HCT116 (cell line): ENCODE results near the gene MCF2L. TPM values are rescaled to one million over a fixed set of nuclear protein-coding genes. Genes with fewer than 3 reads are reported as not detected.

ENCODE experiments used
- ATAC-seq: fragments of 200-7000 bp; cut with Tn5 transposase; 2 replicates; pipeline ENCODE4 v1.9.1; 2020; ENCODE audit warnings: mild to moderate bottlenecking, moderate library complexity
- BruUV-seq: library from RNA; stranded (reverse); fragments of 400-500 nt; replicated peaks from 2 replicates; lab custom pipeline; 2021; lab: Mats Ljungman, UMichigan
- CTCF ChIA-PET: fragments of 300-600 bp; sonication (Branson Sonifier 250); formaldehyde crosslinking; loops from one replicate; lab custom pipeline; 2021; ENCODE audit warnings: antibody characterized with exemption; lab: Charles Lee
- POLR2A ChIA-PET: fragments of 300-600, 350-600 bp; sonication (Branson Sonifier 250); formaldehyde crosslinking; loops from one replicate; lab custom pipeline; 2021; ENCODE audit warnings: antibody characterized with exemption; lab: Charles Lee
- RAD21 ChIA-PET, 2 experiments: fragments of 300-600 bp; sonication (Branson Sonifier 250); formaldehyde crosslinking; loops; one replicate each; lab custom pipeline; 2023; ENCODE audit warnings: low total read pairs in 2 of 2; ENCODE audit not compliant: uncharacterized antibody in 2 of 2, unreplicated experiment in 2 of 2, low non-redundant PET in 1 of 2; lab: Charles Lee
- DNase-seq: peaks from one replicate; pipeline ENCODE4 v3.0.0-alpha.2; 2010; ENCODE audit warnings: low read depth, low spot score
- H2AFZ ChIP-seq: fragments of 200-600 bp; shearing (Covaris generic), sonication (generic); 2 replicates; pipeline ENCODE4 v1.6.1; 2017; ENCODE audit warnings: low read depth, mixed run types, mixed read lengths, antibody characterized with exemption, low read length; ENCODE audit not compliant: poor library complexity, severe bottlenecking
- H3K27ac ChIP-seq: 2 replicates; pipeline ENCODE4 v1.5.1; 2012; ENCODE audit warnings: low read depth, low read length
- H3K27me3 ChIP-seq: fragments of 200-600 bp; sonication (generic); 2 replicates; pipeline ENCODE4 v1.6.1; 2016; ENCODE audit warnings: mixed run types, low read length, mixed read lengths; ENCODE audit not compliant: insufficient read depth
- H3K36me3 ChIP-seq, 2 experiments: fragments of 200-500 bp in 1 of 2; fragments of 200-600 bp in 1 of 2; sonication (Bioruptor generic) in 1 of 2; sonication (generic) in 1 of 2; 2 replicates each; pipeline versions ENCODE4 v1.5.1 to v1.6.1; 2014 to 2016; ENCODE audit warnings: low read length in 2 of 2, inconsistent platforms in 1 of 2, mixed read lengths in 1 of 2, mixed run types in 1 of 2; ENCODE audit not compliant: insufficient read depth in 2 of 2, control insufficient read depth in 1 of 2
- H3K4me1 ChIP-seq, 2 experiments: fragments of 200-600 bp in 1 of 2; sonication (generic) in 1 of 2; 2 replicates each; pipeline versions ENCODE4 v1.5.1 to v1.6.1; 2012 to 2017; ENCODE audit warnings: low read length in 2 of 2, inconsistent platforms in 1 of 2, mild to moderate bottlenecking in 1 of 2, mixed read lengths in 1 of 2, mixed run types in 1 of 2, moderate library complexity in 1 of 2; ENCODE audit not compliant: insufficient read depth in 2 of 2, control insufficient read depth in 1 of 2
- H3K4me2 ChIP-seq: fragments of 200-600 bp; sonication (generic); 2 replicates; pipeline ENCODE4 v1.6.1; 2017; ENCODE audit warnings: mixed run types, low read length, mixed read lengths
- H3K4me3 ChIP-seq, 2 experiments: fragments of 200-600 bp in 1 of 2; sonication (generic) in 1 of 2; replicated peaks in 1 of 2; 2 replicates each; pipeline ENCODE4 v1.5.1; 2011 to 2016; ENCODE audit warnings: low read length in 2 of 2, control low read depth in 1 of 2, low read depth in 1 of 2, mild to moderate bottlenecking in 1 of 2, mixed read lengths in 1 of 2, mixed run types in 1 of 2
- H3K79me2 ChIP-seq: fragments of 200-600 bp; sonication (generic); 2 replicates; pipeline ENCODE4 v1.6.1; 2017; ENCODE audit warnings: mild to moderate bottlenecking, mixed run types, low read length, moderate library complexity, mixed read lengths; ENCODE audit not compliant: insufficient read depth
- H3K9ac ChIP-seq: fragments of 200-600 bp; sonication (generic); 2 replicates; pipeline ENCODE4 v1.6.1; 2016; ENCODE audit warnings: low read length, mixed read lengths
- H3K9me2 ChIP-seq: fragments of 200-600 bp; sonication (generic), shearing (Covaris generic); 2 replicates; pipeline ENCODE4 v1.6.1; 2017; ENCODE audit warnings: mixed run types, mild to moderate bottlenecking, moderate library complexity; ENCODE audit not compliant: insufficient read depth
- H3K9me3 ChIP-seq, 2 experiments: fragments of 200-500 bp in 1 of 2; fragments of 200-600 bp in 1 of 2; sonication (Bioruptor generic) in 1 of 2; sonication (generic) in 1 of 2; 2 replicates each; pipeline ENCODE4 v1.6.1; 2014 to 2017; ENCODE audit warnings: low read length in 2 of 2, mixed read lengths in 2 of 2, inconsistent platforms in 1 of 2, low read depth in 1 of 2, mild to moderate bottlenecking in 1 of 2, mixed run types in 1 of 2, moderate library complexity in 1 of 2; ENCODE audit not compliant: control insufficient read depth in 1 of 2, insufficient read depth in 1 of 2
- H4K20me1 ChIP-seq: fragments of 200-600 bp; sonication (generic), shearing (Covaris generic); 2 replicates; pipeline ENCODE4 v1.6.1; 2017; ENCODE audit warnings: mixed run types, mild to moderate bottlenecking, moderate library complexity; ENCODE audit not compliant: insufficient read depth
- ATF3 ChIP-seq: IDR thresholded peaks from 2 replicates; pipeline ENCODE4 v1.6.1; 2012
- CBX3 ChIP-seq: IDR thresholded peaks from 2 replicates; pipeline ENCODE4 v1.6.1; 2012; ENCODE audit warnings: low read depth
- ELF1 ChIP-seq: IDR thresholded peaks from 2 replicates; pipeline ENCODE4 v1.6.1; 2012; ENCODE audit warnings: low read depth, borderline replicate concordance
- EZH2phosphoT487 ChIP-seq: fragments of 200-600 bp; IDR thresholded peaks from 2 replicates; pipeline ENCODE4 v1.6.1; 2018; ENCODE audit warnings: antibody characterized with exemption, borderline replicate concordance
- JUND ChIP-seq: IDR thresholded peaks from 2 replicates; pipeline ENCODE4 v1.6.1; 2012
- POLR2A ChIP-seq: IDR thresholded peaks from 2 replicates; pipeline ENCODE4 v1.7.0; 2011; ENCODE audit warnings: borderline replicate concordance; ENCODE audit not compliant: insufficient read depth, insufficient read length; ENCODE audit errors: extremely low read depth
- SIN3A ChIP-seq: IDR thresholded peaks from 2 replicates; pipeline ENCODE4 v1.6.1; 2012; ENCODE audit warnings: low read depth
- SP1 ChIP-seq: IDR thresholded peaks from 2 replicates; pipeline ENCODE4 v1.6.1; 2012; ENCODE audit warnings: low read depth
- SRF ChIP-seq: IDR thresholded peaks from 2 replicates; pipeline ENCODE4 v1.6.1; 2012; ENCODE audit warnings: low read depth
- TCF7L2 ChIP-seq: IDR thresholded peaks from 2 replicates; pipeline ENCODE4 v1.7.0; 2011; ENCODE audit warnings: borderline replicate concordance, inconsistent platforms; ENCODE audit not compliant: insufficient read depth, insufficient read length; ENCODE audit errors: extremely low read depth
- YY1 ChIP-seq: IDR thresholded peaks from 2 replicates; pipeline ENCODE4 v1.6.1; 2011; ENCODE audit warnings: low read length, low read depth, moderate library complexity, mild to moderate bottlenecking; ENCODE audit not compliant: insufficient replicate concordance; ENCODE audit errors: extremely low read depth
- ZFX ChIP-seq: fragments of 450-650 bp; IDR thresholded peaks from 2 replicates; pipeline ENCODE4 v1.6.1; 2017
- ZNF274 ChIP-seq: fragments of 200-500 bp; sonication (Bioruptor generic); IDR thresholded peaks from 2 replicates; pipeline ENCODE4 v1.6.1; 2014; ENCODE audit warnings: mild to moderate bottlenecking, low read depth, low read length, inconsistent platforms
- intact Hi-C: fragments of 100-400 bp; cut with micrococcal nuclease; formaldehyde crosslinking; loops from 2 replicates; pipeline ENCODE4 v1.10.0; 2022
- total RNA-seq: library from RNA; stranded (reverse); gene quantifications from one replicate; pipeline ENCODE4 v1.2.1, GENCODE V29; 2021; ENCODE audit not compliant: unreplicated experiment
- TF ChIP-seq, protein P1 (sequence below), 3 experiments: fragments of 200-600 bp in 1 of 3; sonication (generic) in 1 of 3; IDR thresholded peaks in 2 of 3; conservative IDR thresholded peaks in 1 of 3; 2 replicates each; pipeline ENCODE4 v1.5.1; 2012 to 2017; ENCODE audit warnings: low read depth in 2 of 3, low read length in 2 of 3, antibody characterized with exemption in 1 of 3, borderline replicate concordance in 1 of 3, control low read depth in 1 of 3, mild to moderate bottlenecking in 1 of 3, mixed read lengths in 1 of 3, mixed run types in 1 of 3, moderate library complexity in 1 of 3; ENCODE audit not compliant: insufficient read depth in 1 of 3
- TF ChIP-seq, protein P2 (sequence below): IDR thresholded peaks from 2 replicates; pipeline ENCODE4 v1.6.1; 2012

Gene MCF2L
- total RNA-seq, 1 experiment from 2014 or later = 19.3 TPM

GRCh38 chr13:113053376-113053775 lies 84.4 kb downstream of the MCF2L start:
- RAD21 ChIA-PET = no interaction called here
- Histone ChIP-seq H3K9ac (no peak overlapping the region), H4K20me1 (no peaks in the 10 kb centered on the region), H2AFZ (no peak overlapping the region), H3K9me2 (no peaks in the 10 kb centered on the region), H3K4me1 (peaks cover 10 to 16% of the 10 kb centered on the region in 2 experiments; a peak in 3 of 4 replicates), H3K27me3 (no peaks in the 10 kb centered on the region), H3K9me3 (no peaks in the 10 kb centered on the region; a peak in 1 of 4 replicates), H3K4me3 (no peak overlapping the region), H3K27ac (no peak overlapping the region), H3K79me2 (no peaks in the 10 kb centered on the region), H3K4me2 (no peak overlapping the region), H3K36me3 (no peaks in the 10 kb centered on the region)
- no peak for ATAC-seq
- no peak for DNase-seq
- POLR2A ChIA-PET = no interaction called here
- no TSS peak for BruUV-seq
- intact Hi-C loops = no loop called here
- no peak for TF ChIP-seq ELF1
- TF ChIP-seq YY1 = no peak
- TF ChIP-seq ZFX = no peak
- no peak for TF ChIP-seq TCF7L2
- CTCF ChIA-PET = no interaction called here

- ChIA-PET RAD21 (no interaction called here), POLR2A (no interaction called here), CTCF (no interaction called here)
- BruUV-seq = no TSS peak
- ATAC-seq (no peak), DNase-seq (no peak)
- no peaks in the 10 kb centered on the region for H3K27me3 ChIP-seq
- H3K9me3 ChIP-seq = no peaks in the 10 kb centered on the region; a peak in 1 of 4 replicates
- no peak overlapping the region for H2AFZ ChIP-seq
- H3K4me1 ChIP-seq = peaks cover 10 to 16% of the 10 kb centered on the region in 2 experiments; a peak in 3 of 4 replicates
- no peak overlapping the region for H3K9ac ChIP-seq
- H3K27ac ChIP-seq = no peak overlapping the region
- intact Hi-C loops = no loop called here
- H3K9me2 ChIP-seq = no peaks in the 10 kb centered on the region
- H3K79me2 ChIP-seq = no peaks in the 10 kb centered on the region
- no peak overlapping the region for H3K4me2 ChIP-seq
- no peaks in the 10 kb centered on the region for H3K36me3 ChIP-seq
- no peaks in the 10 kb centered on the region for H4K20me1 ChIP-seq
- H3K4me3 ChIP-seq = no peak overlapping the region
- no peak for TF ChIP-seq SIN3A
- TF ChIP-seq SRF = no peak
- TF ChIP-seq POLR2A = no peak
- TF ChIP-seq, protein P1, sequence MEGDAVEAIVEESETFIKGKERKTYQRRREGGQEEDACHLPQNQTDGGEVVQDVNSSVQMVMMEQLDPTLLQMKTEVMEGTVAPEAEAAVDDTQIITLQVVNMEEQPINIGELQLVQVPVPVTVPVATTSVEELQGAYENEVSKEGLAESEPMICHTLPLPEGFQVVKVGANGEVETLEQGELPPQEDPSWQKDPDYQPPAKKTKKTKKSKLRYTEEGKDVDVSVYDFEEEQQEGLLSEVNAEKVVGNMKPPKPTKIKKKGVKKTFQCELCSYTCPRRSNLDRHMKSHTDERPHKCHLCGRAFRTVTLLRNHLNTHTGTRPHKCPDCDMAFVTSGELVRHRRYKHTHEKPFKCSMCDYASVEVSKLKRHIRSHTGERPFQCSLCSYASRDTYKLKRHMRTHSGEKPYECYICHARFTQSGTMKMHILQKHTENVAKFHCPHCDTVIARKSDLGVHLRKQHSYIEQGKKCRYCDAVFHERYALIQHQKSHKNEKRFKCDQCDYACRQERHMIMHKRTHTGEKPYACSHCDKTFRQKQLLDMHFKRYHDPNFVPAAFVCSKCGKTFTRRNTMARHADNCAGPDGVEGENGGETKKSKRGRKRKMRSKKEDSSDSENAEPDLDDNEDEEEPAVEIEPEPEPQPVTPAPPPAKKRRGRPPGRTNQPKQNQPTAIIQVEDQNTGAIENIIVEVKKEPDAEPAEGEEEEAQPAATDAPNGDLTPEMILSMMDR (IDR thresholded peaks at IDR 0.05 in 2 of 3, conservative IDR thresholded peaks at IDR 0.05 in 1 of 3; ENCODE audit: borderline replicate concordance in 1 of 3, insufficient read depth in 1 of 3, low read depth in 2 of 3, low read length in 2 of 3) = no peak
- no peak for TF ChIP-seq EZH2phosphoT487
- no peak for TF ChIP-seq SP1
- TF ChIP-seq ZNF274 = no peak
- TF ChIP-seq JUND = no peak
- no peak for TF ChIP-seq CBX3
- TF ChIP-seq, protein P2, sequence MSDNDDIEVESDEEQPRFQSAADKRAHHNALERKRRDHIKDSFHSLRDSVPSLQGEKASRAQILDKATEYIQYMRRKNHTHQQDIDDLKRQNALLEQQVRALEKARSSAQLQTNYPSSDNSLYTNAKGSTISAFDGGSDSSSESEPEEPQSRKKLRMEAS = no peak
- TF ChIP-seq ELF1 = no peak
- no peak for TF ChIP-seq TCF7L2
- TF ChIP-seq ATF3 = no peak
- TF ChIP-seq YY1 = no peak
- no peak for TF ChIP-seq ZFX
These were observed 85.0 kb downstream of the MCF2L start for GRCh38 chr13:113053801-113054604.
